SK-N-SH (cell line): ENCODE measurements around the gene ATG2B. TPM values are rescaled to one million over a fixed set of nuclear protein-coding genes. Genes with fewer than 3 reads are reported as not detected.

Experiments
- CTCF ChIA-PET: fragments of 300-600, 350-600 bp; formaldehyde crosslinking; extraction: SDS; loops from one replicate; lab custom pipeline; 2021; lab: Yijun Ruan, JAX
- POLR2A ChIA-PET: fragments of 350-600 bp; sonication (Branson Sonifier 250); formaldehyde crosslinking; extraction: SDS; loops from one replicate; lab custom pipeline; 2020; ENCODE audit warnings: antibody characterized with exemption, inconsistent platforms; lab: Yijun Ruan, JAX
- DNase-seq: peaks from one replicate; pipeline ENCODE4 v3.0.0; 2012
- H2AFZ ChIP-seq: fragments of 200-600 bp; sonication (generic); 2 replicates; pipeline ENCODE4 v1.8.1; 2016; ENCODE audit warnings: antibody characterized with exemption, mild to moderate bottlenecking, low read depth
- H3F3A ChIP-seq: fragments of 200-600 bp; sonication (generic); replicated peaks from 2 replicates; pipeline ENCODE3; 2016; ENCODE audit warnings: antibody characterized with exemption, mild to moderate bottlenecking; ENCODE audit not compliant: insufficient read depth
- H3K27ac ChIP-seq, 2 experiments: fragments of 200-500 bp in 1 of 2; fragments of 200-600 bp in 1 of 2; sonication (Bioruptor generic) in 1 of 2; sonication (generic), shearing (Covaris generic) in 1 of 2; 2 replicates each; pipeline versions ENCODE4 v1.5.1 to v1.6.1; 2014 to 2016; ENCODE audit warnings: low read depth in 2 of 2, inconsistent platforms in 1 of 2, low read length in 1 of 2, mild to moderate bottlenecking in 1 of 2, mixed read lengths in 1 of 2
- H3K27me3 ChIP-seq: fragments of 200-600 bp; sonication (generic), shearing (Covaris generic); 2 replicates; pipeline ENCODE4 v1.6.1; 2016; ENCODE audit warnings: mixed run types; ENCODE audit not compliant: insufficient read depth
- H3K36me3 ChIP-seq, 2 experiments: fragments of 200-500 bp in 1 of 2; fragments of 200-600 bp in 1 of 2; sonication (Bioruptor generic) in 1 of 2; sonication (generic) in 1 of 2; replicated peaks in 1 of 2; 2 replicates each; pipeline versions ENCODE3 to v1.5.1; 2014 to 2016; ENCODE audit warnings: low read length in 1 of 2, mild to moderate bottlenecking in 1 of 2; ENCODE audit not compliant: insufficient read depth in 2 of 2, control insufficient read depth in 1 of 2
- H3K4me1 ChIP-seq, 2 experiments: fragments of 200-500 bp in 1 of 2; fragments of 200-600 bp in 1 of 2; sonication (Bioruptor generic) in 1 of 2; sonication (generic), shearing (Covaris generic) in 1 of 2; 2 replicates each; pipeline versions ENCODE4 v1.5.1 to v1.6.1; 2014 to 2016; ENCODE audit warnings: low read depth in 1 of 2, low read length in 1 of 2, mixed run types in 1 of 2; ENCODE audit not compliant: insufficient read depth in 2 of 2, control insufficient read depth in 1 of 2
- H3K4me2 ChIP-seq: fragments of 200-600 bp; sonication (generic), shearing (Covaris generic); 2 replicates; pipeline ENCODE4 v1.6.1; 2017; ENCODE audit warnings: mixed run types
- H3K4me3 ChIP-seq, 2 experiments: fragments of 200-500 bp in 1 of 2; fragments of 200-600 bp in 1 of 2; sonication (Bioruptor generic) in 1 of 2; sonication (generic), shearing (Covaris generic) in 1 of 2; 2 replicates each; pipeline versions ENCODE4 v1.5.1 to v1.8.1; 2014 to 2016; ENCODE audit warnings: low read depth in 2 of 2, inconsistent platforms in 1 of 2, low read length in 1 of 2, mild to moderate bottlenecking in 1 of 2, mixed read lengths in 1 of 2, moderate library complexity in 1 of 2
- H3K79me2 ChIP-seq: fragments of 200-600 bp; sonication (generic); 2 replicates; pipeline ENCODE4 v1.8.1; 2017; ENCODE audit warnings: mild to moderate bottlenecking; ENCODE audit not compliant: insufficient read depth
- H3K9ac ChIP-seq: fragments of 200-600 bp; sonication (generic); 2 replicates; pipeline ENCODE4 v1.6.1; 2017; ENCODE audit warnings: mixed run types
- H3K9me2 ChIP-seq: fragments of 200-600 bp; sonication (generic); 2 replicates; pipeline ENCODE4 v1.6.1; 2017; ENCODE audit warnings: mixed run types
- H3K9me3 ChIP-seq: fragments of 200-600 bp; sonication (generic); 2 replicates; pipeline ENCODE4 v1.6.1; 2017; ENCODE audit warnings: mixed run types, mild to moderate bottlenecking, moderate library complexity
- H4K20me1 ChIP-seq: fragments of 200-600 bp; sonication (generic); 2 replicates; pipeline ENCODE4 v1.6.1; 2017; ENCODE audit warnings: mild to moderate bottlenecking, mixed run types; ENCODE audit not compliant: insufficient read depth
- FOSL2 ChIP-seq: IDR thresholded peaks from 2 replicates; pipeline ENCODE4 v1.4.0; 2012; ENCODE audit warnings: low read depth, mild to moderate bottlenecking, moderate library complexity, borderline replicate concordance
- FOXJ3 ChIP-seq: sonication (generic); formaldehyde crosslinking; IDR thresholded peaks from 2 replicates; pipeline ENCODE4 v1.5.1; 2020; ENCODE audit warnings: mild to moderate bottlenecking, missing genetic modification reagents
- JUND ChIP-seq: IDR thresholded peaks from 2 replicates; pipeline ENCODE4 v1.4.0; 2012
- MEF2A ChIP-seq: IDR thresholded peaks from 2 replicates; pipeline ENCODE4 v1.4.0; 2012; ENCODE audit warnings: low read depth, borderline replicate concordance
- NFIC ChIP-seq: IDR thresholded peaks from 2 replicates; pipeline ENCODE4 v1.4.0; 2012; ENCODE audit warnings: borderline replicate concordance
- RAD21 ChIP-seq: IDR thresholded peaks from 2 replicates; pipeline ENCODE4 v1.6.1; 2012; ENCODE audit warnings: mild to moderate bottlenecking, low read length
- RCOR1 ChIP-seq: fragments of 150-350 bp; IDR thresholded peaks from 2 replicates; pipeline ENCODE4 v1.6.1; 2017; ENCODE audit warnings: antibody characterized with exemption, low read length
- RXRA ChIP-seq: IDR thresholded peaks from 2 replicates; pipeline ENCODE4 v1.4.0; 2012; ENCODE audit warnings: low read depth, mild to moderate bottlenecking, borderline replicate concordance
- SIN3A ChIP-seq: IDR thresholded peaks from 2 replicates; pipeline ENCODE4 v1.6.1; 2012; ENCODE audit warnings: low read depth, mild to moderate bottlenecking, low read length, moderate library complexity, borderline replicate concordance
- SMC3 ChIP-seq: IDR thresholded peaks from 2 replicates; pipeline ENCODE4 v1.6.1; 2012; ENCODE audit warnings: low read depth, low read length, improper control_type of control experiment
- TAF1 ChIP-seq: IDR thresholded peaks from 2 replicates; pipeline ENCODE4 v1.6.1; 2012; ENCODE audit warnings: low read depth, mild to moderate bottlenecking, low read length, moderate library complexity, borderline replicate concordance
- WGBS: methylation state at CpG from one replicate; pipeline ENCODE4 v1.1.6; 2017; ENCODE audit warnings: low lambda C conversion rate; 5-methylcytosine and 5-hydroxymethylcytosine counted together
- polyA plus RNA-seq, 3 experiments: library from polyadenylated mRNA; depleted of rRNA; stranded (reverse); fragments of >200 nt; gene quantifications; 2 replicates each; pipeline ENCODE4 v1.2.3, GENCODE V29; 2012
- TF ChIP-seq, protein P1 (sequence below): IDR thresholded peaks from 2 replicates; pipeline ENCODE4 v1.4.0; 2012; ENCODE audit warnings: low read depth
- TF ChIP-seq, protein P2 (sequence below): fragments of 150-350 bp; IDR thresholded peaks from 2 replicates; pipeline ENCODE4 v1.6.1; 2017; ENCODE audit warnings: antibody characterized with exemption, low read length, low read depth, borderline replicate concordance

The ATG2B gene
- polyA plus RNA-seq, 1 of the 3 experiments (the other 2 are of a cell fraction), result 5.8 TPM

DNA sequence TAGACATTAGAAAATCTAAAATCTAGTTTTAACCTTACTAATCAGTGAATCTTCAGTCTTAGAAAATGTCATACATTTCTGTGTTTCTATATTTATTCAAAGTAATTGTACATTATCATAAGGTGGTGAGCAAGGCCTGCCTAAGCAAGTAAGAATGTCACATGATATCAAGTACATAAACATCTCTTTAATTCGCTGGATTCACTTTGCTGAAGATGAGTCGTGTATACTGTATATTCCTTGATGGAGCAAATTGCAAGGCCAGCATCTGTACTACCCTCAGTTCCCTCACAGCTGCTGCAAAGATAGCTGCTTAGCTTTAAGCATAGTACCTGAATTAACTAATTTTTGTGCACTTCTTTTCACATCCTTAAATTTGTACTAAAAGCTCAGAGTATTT is 20.3 kb upstream of the ATG2B start:
- WGBS, result 64% methylated on average over 2 of the region's 2 CpGs
- peaks cover 5% of the 10 kb centered on the region for H3K79me2 ChIP-seq
- H3K4me1 ChIP-seq, result peaks cover 0 to 2% of the 10 kb centered on the region in 2 experiments; a peak in 2 of 4 replicates
- no peak overlapping the region for H2AFZ ChIP-seq
- TF ChIP-seq RXRA, result no peak
- TF ChIP-seq, protein P1, sequence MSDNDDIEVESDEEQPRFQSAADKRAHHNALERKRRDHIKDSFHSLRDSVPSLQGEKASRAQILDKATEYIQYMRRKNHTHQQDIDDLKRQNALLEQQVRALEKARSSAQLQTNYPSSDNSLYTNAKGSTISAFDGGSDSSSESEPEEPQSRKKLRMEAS, result no peak
- no peak for TF ChIP-seq FOSL2
- no peak for TF ChIP-seq NFIC
- no peak for TF ChIP-seq TAF1
- no peak for TF ChIP-seq JUND
- no peak for TF ChIP-seq RAD21
- TF ChIP-seq RCOR1, result no peak
- no peak for TF ChIP-seq MEF2A
- no peak for TF ChIP-seq SMC3
- no peaks in the 10 kb centered on the region for H3K27me3 ChIP-seq
- no peaks in the 10 kb centered on the region for H3K9me2 ChIP-seq
- no peak overlapping the region for H3K4me3 ChIP-seq
- no peak overlapping the region for H3K27ac ChIP-seq
- H3F3A ChIP-seq, result peaks cover 4% of the 10 kb centered on the region
- H3K4me2 ChIP-seq, result no peak overlapping the region
- CTCF ChIA-PET, result interaction anchor here (0.8 kb wide), 1 partner anchor 42 kb away, joined by 3 read pairs; no protein-coding TSS in a partner anchor
- no peaks in the 10 kb centered on the region for H4K20me1 ChIP-seq
- peaks cover 43 to 56% of the 10 kb centered on the region in 2 experiments for H3K36me3 ChIP-seq
- POLR2A ChIA-PET, result no interaction called here
- no peak for DNase-seq
- no peak overlapping the region for H3K9ac ChIP-seq
- no peaks in the 10 kb centered on the region for H3K9me3 ChIP-seq

- Histone ChIP-seq H3K27ac (no peak overlapping the region), H4K20me1 (no peaks in the 10 kb centered on the region; the same call in 1 of the 2 replicates), H3K27me3 (no peaks in the 10 kb centered on the region), H3K4me1 (peaks cover 0 to 2% of the 10 kb centered on the region in 2 experiments; a peak in 2 of 4 replicates), H3K9ac (no peak overlapping the region), H3K36me3 (peaks cover 41 to 42% of the 10 kb centered on the region in 2 experiments), H3K79me2 (peaks cover 19% of the 10 kb centered on the region), H2AFZ (no peak overlapping the region), H3K4me2 (no peak overlapping the region), H3K9me2 (no peaks in the 10 kb centered on the region), H3K4me3 (no peak overlapping the region), H3F3A (no peaks in the 10 kb centered on the region), H3K9me3 (no peaks in the 10 kb centered on the region)
- CTCF ChIA-PET, result interaction anchor here (0.7 to 2.6 kb wide), 5 partner anchors 9 to 280 kb away, joined by 3 to 12 read pairs (median 4); partner anchors contain the start of gene GSKIP
- no peak for TF ChIP-seq FOXJ3 (CRISPR knock-in tag)
- no peak for TF ChIP-seq RAD21
- no peak for TF ChIP-seq SIN3A
- TF ChIP-seq, protein P2, sequence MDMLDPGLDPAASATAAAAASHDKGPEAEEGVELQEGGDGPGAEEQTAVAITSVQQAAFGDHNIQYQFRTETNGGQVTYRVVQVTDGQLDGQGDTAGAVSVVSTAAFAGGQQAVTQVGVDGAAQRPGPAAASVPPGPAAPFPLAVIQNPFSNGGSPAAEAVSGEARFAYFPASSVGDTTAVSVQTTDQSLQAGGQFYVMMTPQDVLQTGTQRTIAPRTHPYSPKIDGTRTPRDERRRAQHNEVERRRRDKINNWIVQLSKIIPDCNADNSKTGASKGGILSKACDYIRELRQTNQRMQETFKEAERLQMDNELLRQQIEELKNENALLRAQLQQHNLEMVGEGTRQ, result no peak
- no peak for DNase-seq
- WGBS, result 96% methylated on average over 3 of the region's 3 CpGs
- POLR2A ChIA-PET, result interaction anchor here (1.2 kb wide), 1 partner anchor 10 kb away, joined by 3 read pairs; no protein-coding TSS in a partner anchor
Measured at GRCh38 chr14:96380735-96381134, 17.6 kb upstream of the ATG2B start.
